ENCODE data around the gene MPC1L. TPM values are rescaled to one million over a fixed set of nuclear protein-coding genes. Genes with fewer than 3 reads are reported as not detected.
"Not testable (repeated sequence)": the region's sequence is repeated elsewhere in the genome, so short reads cannot be mapped to it uniquely, and the experiment has no call there.

MPC1L gene
- total and polyA plus RNA-seq, 2 of the 4 experiments (the other 2 are of a cell fraction): not detected

- H2BK20ac ChIP-seq (ENCODE audit: low read depth, low read length); H3K27ac ChIP-seq (ENCODE audit: insufficient read depth, low read length); CTCF ChIA-PET; H2BK120ac ChIP-seq (ENCODE audit: low read depth, low read length); H3K4me3 ChIP-seq (ENCODE audit: insufficient read depth, low read depth, low read length); H3K4ac ChIP-seq (ENCODE audit: low read depth, low read length); H4K91ac ChIP-seq (ENCODE audit: insufficient read depth, low read depth, low read length); H2BK15ac ChIP-seq (ENCODE audit: low read depth, low read length); H3K14ac ChIP-seq (replicated peaks; ENCODE audit: low read depth, low read length); H2AFZ ChIP-seq (replicated peaks; ENCODE audit: low read length, poor library complexity); H4K8ac ChIP-seq (ENCODE audit: low read depth in 2 of 2, low read length in 2 of 2); H3K79me1 ChIP-seq (ENCODE audit: low read depth in 1 of 2, low read length in 2 of 2); H2AK5ac ChIP-seq (ENCODE audit: low read depth, low read length); H3K9me3 ChIP-seq (ENCODE audit: control insufficient read depth, insufficient read depth, low read length); H3K4me1 ChIP-seq (ENCODE audit: control insufficient read depth, insufficient read depth, low read length); H3K4me2 ChIP-seq (ENCODE audit: low read depth, low read length); H4K5ac ChIP-seq (ENCODE audit: low read depth, low read length); POLR2A ChIA-PET (ENCODE audit: unreplicated experiment); H3K27me3 ChIP-seq (ENCODE audit: control insufficient read depth, insufficient read depth, low read length); ATAC-seq (ENCODE audit: low read depth); intact Hi-C loops (cut with micrococcal nuclease); dilution Hi-C loops (cut with HindIII; ENCODE audit: low sequenced_read_pairs, unreplicated experiment); H4K20me1 ChIP-seq (ENCODE audit: insufficient read depth, low read length); H3K56ac ChIP-seq (ENCODE audit: extremely low read depth, insufficient read depth, low read length); H3K23ac ChIP-seq (ENCODE audit: low read depth, low read length); in situ Hi-C loops (cut with MboI; ENCODE audit: low sequenced_read_pairs); BruUV-seq (replicated peaks); H3K18ac ChIP-seq (ENCODE audit: low read depth, low read length); H2AK9ac ChIP-seq (replicated peaks; ENCODE audit: low read depth, low read length, poor library complexity); H3K9me1 ChIP-seq (ENCODE audit: insufficient read depth, low read length); H3K36me3 ChIP-seq (ENCODE audit: control insufficient read depth, insufficient read depth, low read length); H3K9ac ChIP-seq (ENCODE audit: low read depth, low read length); H2BK5ac ChIP-seq (ENCODE audit: low read depth, low read length, poor library complexity, severe bottlenecking): not testable (repeated sequence)
- peak; percentile 61 for DNase-seq
- WGBS, 2 experiments (ENCODE audit: extremely low coverage in 2 of 2, insufficient read length in 1 of 2): 0% methylated on average over 1 of the region's 2 CpGs; no CpG with 5 or more reads in 1 of the 2 experiments
- peak; percentile 62 for TF ChIP-seq USF2 (IDR thresholded peaks at IDR 0.05; ENCODE audit: low read depth, low read length)
Observed at GRCh38 chrX:40575411-40575810, 47.8 kb upstream of the MPC1L start.

Measured in IMR-90 (cell line).